WERI-Rb-1 (cell line): ENCODE data around the gene BEST1.

Source experiments
- DNase-seq: peaks from one replicate; pipeline ENCODE4 v3.0.0-alpha.2; 2020
- H3K27ac ChIP-seq: fragments of 250-450 bp; sonication (Bioruptor Pico); 2 replicates; pipeline ENCODE4 v1.5.1; 2020; ENCODE audit warnings: mild to moderate bottlenecking, moderate library complexity
- H3K27me3 ChIP-seq: fragments of 250-450 bp; sonication (Bioruptor Pico); 2 replicates; pipeline ENCODE4 v1.5.1; 2021; ENCODE audit warnings: mild to moderate bottlenecking, low read depth, moderate library complexity; ENCODE audit not compliant: insufficient read depth, severe bottlenecking
- H3K36me3 ChIP-seq: fragments of 250-450 bp; sonication (Bioruptor Pico); 2 replicates; pipeline ENCODE4 v1.5.1; 2020; ENCODE audit warnings: mild to moderate bottlenecking, moderate library complexity
- H3K4me3 ChIP-seq: 2 replicates; pipeline ENCODE4 v1.5.1; 2011; ENCODE audit warnings: low read depth, mild to moderate bottlenecking, control low read depth, low read length
- H3K9me3 ChIP-seq: fragments of 250-450 bp; sonication (Bioruptor Pico); 2 replicates; pipeline ENCODE4 v1.5.1; 2021; ENCODE audit warnings: mild to moderate bottlenecking, moderate library complexity; ENCODE audit not compliant: severe bottlenecking
- TF ChIP-seq, protein P1 (sequence below): IDR thresholded peaks from 2 replicates; pipeline ENCODE4 v1.5.1; 2011; ENCODE audit warnings: low read depth, mild to moderate bottlenecking, control low read depth, inconsistent platforms, low read length

The BEST1 gene

DNA sequence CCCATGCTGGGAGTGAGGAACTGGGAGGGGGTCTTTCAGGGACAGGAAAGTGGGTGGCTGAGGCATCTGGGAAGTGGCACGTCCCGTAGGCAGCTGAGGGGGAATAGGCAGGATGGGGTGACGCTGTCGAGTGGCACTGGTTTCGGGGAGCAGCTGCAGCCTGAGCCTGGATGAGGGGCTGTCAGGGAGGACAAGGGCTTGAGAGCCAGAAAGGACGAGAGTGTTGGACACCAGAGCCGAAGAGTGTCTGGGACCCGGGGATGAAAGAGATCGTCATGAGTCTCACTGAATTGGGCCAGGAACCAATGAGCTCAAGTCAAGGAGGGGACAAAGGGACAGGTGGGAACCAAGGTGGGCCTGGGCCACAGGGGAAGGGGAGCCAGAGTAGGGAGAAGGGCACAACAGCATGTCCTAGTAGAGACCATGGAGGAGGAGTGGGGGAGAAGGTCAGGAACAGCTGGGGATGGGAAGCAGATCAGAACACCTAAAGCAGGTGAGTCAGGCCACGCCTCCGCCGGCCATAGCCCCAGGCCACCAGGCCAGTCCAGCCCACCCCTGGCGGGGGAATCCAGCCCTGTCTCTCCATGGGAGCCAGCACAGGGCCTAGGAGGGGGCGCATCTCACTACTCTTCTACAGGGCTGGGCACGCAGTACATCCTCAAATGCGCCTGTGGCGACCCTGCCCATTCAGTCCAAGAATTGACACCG lies 37.0 kb upstream of the BEST1 start:
- Histone ChIP-seq H3K27ac (no peak overlapping the region), H3K36me3 (no peaks in the 10 kb centered on the region), H3K9me3 (no peaks in the 10 kb centered on the region), H3K27me3 (no peaks in the 10 kb centered on the region), H3K4me3 (no peak overlapping the region)
- DNase-seq: no peak
- TF ChIP-seq, protein P1, sequence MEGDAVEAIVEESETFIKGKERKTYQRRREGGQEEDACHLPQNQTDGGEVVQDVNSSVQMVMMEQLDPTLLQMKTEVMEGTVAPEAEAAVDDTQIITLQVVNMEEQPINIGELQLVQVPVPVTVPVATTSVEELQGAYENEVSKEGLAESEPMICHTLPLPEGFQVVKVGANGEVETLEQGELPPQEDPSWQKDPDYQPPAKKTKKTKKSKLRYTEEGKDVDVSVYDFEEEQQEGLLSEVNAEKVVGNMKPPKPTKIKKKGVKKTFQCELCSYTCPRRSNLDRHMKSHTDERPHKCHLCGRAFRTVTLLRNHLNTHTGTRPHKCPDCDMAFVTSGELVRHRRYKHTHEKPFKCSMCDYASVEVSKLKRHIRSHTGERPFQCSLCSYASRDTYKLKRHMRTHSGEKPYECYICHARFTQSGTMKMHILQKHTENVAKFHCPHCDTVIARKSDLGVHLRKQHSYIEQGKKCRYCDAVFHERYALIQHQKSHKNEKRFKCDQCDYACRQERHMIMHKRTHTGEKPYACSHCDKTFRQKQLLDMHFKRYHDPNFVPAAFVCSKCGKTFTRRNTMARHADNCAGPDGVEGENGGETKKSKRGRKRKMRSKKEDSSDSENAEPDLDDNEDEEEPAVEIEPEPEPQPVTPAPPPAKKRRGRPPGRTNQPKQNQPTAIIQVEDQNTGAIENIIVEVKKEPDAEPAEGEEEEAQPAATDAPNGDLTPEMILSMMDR: no peak

- H3K9me3 ChIP-seq: no peaks in the 10 kb centered on the region
- H3K4me3 ChIP-seq: no peak overlapping the region
- DNase-seq: no peak
- TF ChIP-seq, protein P1: no peak
- no peaks in the 10 kb centered on the region for H3K27me3 ChIP-seq
- no peak overlapping the region for H3K27ac ChIP-seq
- H3K36me3 ChIP-seq: no peaks in the 10 kb centered on the region
These were observed 36.3 kb upstream of the BEST1 start for GRCh38 chr11:61913699-61914395.

DNA sequence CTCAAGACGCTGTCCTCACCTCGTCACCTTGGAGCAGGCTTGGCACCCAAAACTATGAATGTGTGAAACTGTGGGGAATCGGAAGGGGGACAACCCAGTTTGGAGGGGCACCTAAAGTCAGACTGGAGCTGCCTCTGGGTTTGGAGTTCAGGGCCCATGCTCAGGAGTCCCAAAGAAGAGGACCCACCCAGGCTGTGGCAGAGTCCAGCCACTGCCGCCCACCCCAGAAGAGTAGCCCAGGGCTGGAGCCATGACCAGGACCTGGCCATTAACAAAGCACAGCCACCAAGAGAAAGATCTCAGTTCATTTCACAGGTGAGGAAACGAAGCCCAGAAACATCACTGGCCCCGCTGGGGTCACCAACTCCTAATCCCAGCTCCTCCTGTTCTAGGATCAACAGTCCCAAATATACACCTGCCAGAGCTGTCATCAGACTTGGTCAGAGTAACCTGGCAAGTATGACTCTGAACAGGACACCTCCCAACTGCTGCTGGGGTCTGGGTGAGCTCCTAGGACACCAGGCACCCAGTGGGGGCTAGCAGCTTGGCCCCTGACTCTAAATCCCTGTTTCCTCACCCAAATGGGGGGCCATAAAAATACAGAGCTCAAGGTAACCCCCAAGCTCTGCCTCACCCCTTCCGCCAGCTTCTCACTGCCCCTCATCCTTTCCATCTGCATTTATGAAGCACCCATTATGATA lies 35.5 kb upstream of the BEST1 start:
- TF ChIP-seq, protein P1: no peak
- H3K27ac ChIP-seq: no peak overlapping the region
- no peaks in the 10 kb centered on the region for H3K36me3 ChIP-seq
- no peaks in the 10 kb centered on the region for H3K9me3 ChIP-seq
- no peaks in the 10 kb centered on the region for H3K27me3 ChIP-seq
- no peak overlapping the region for H3K4me3 ChIP-seq
- DNase-seq: no peak

DNA sequence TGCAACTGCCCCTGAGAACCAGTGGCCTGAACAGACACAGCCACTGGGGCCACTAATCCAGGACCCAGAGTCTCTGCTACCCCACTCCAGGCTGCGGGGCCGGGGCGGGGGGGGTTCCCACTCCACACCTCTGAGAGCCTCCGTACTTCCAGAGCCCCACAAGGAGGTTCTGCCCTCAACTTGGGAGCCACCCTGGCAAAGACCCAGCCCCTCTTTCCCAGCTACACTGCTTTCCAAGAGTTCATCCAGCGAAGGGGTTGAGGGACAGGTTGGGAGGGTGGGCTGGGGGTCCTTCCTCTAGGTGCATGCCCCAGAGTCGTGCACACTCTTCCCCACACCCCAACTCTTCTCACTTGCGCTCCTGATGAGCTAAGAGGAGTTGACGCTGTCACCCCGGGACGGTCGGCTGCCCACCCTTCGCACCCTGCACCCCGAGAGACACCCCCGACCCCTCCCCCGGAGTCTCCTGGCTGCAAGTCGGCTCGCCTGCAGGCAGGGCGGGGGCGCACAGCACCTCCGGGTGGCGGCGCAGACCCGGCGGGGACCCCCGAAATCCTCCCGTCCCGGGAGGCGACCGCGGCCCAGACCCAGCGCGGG lies 33.3 kb upstream of the BEST1 start:
- H3K9me3 ChIP-seq: no peaks in the 10 kb centered on the region
- no peaks in the 10 kb centered on the region for H3K36me3 ChIP-seq
- peak overlapping the region; percentile 42 for H3K4me3 ChIP-seq
- no peak for DNase-seq
- H3K27ac ChIP-seq: no peak overlapping the region
- TF ChIP-seq, protein P1: no peak
- H3K27me3 ChIP-seq: no peaks in the 10 kb centered on the region

DNA sequence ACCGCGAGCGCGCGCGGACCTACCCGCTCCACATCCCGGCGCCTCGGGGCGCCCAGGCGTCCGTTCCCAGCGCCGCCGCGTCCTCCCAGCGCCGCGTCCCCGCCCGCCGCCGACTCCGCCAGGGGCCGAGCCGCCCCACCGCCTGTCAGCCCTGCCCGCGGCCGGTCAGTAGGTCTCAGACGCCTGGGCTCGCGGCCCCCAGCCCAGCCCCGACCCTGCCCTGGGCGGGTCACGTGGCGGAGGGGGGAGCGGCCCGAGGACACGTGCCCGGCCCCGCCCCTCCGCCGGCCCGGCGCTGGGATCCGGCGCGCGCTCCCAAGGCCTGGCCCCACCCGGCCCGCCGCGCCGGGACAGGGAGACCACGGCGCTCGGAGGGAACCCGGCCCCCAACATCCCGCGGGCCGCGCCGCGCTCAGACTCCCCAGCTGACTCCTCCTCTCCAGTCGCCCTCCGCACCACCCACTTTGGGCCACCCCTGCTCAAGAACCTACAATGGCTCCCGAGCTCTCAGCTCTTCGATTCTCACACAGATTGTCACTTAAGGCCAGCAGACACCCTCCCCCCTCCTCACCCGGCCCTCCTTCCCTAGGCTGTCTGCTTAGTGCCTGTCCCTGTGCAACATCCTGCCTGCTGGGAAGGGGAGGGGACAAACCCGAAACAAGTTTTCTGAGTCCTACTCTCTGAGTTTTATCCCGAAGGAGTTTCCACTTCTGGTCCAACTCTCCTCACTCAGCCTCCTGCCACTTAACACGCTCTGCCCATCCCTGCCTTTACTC lies 32.6 kb upstream of the BEST1 start, which contains the start of gene RAB3IL1:
Gene RAB3IL1, minus strand, starts transcription at position 233 of the 776 bp plus-strand sequence. Its CDS starts 199 bp downstream, at position 34.
- peak; percentile 54 for DNase-seq
- no peak within 1 kb of the TSS for H3K27ac ChIP-seq
- no peaks in the 10 kb centered on the region for H3K36me3 ChIP-seq
- no peaks in the 10 kb centered on the region for H3K27me3 ChIP-seq
- H3K4me3 ChIP-seq: peak within 1 kb of the TSS; percentile 42
- H3K9me3 ChIP-seq: no peaks in the 10 kb centered on the region
- TF ChIP-seq, protein P1: no peak
